Measurements from ENCODE around the gene TMEM94. TPM values are rescaled to one million over a fixed set of nuclear protein-coding genes. Genes with fewer than 3 reads are reported as not detected.

The TMEM94 gene
- total and polyA plus RNA-seq, 2 of the 13 experiments (the other 11 are each of a cell fraction or from before 2014, with no cell fraction given) = 32.6 to 134 TPM

DNA sequence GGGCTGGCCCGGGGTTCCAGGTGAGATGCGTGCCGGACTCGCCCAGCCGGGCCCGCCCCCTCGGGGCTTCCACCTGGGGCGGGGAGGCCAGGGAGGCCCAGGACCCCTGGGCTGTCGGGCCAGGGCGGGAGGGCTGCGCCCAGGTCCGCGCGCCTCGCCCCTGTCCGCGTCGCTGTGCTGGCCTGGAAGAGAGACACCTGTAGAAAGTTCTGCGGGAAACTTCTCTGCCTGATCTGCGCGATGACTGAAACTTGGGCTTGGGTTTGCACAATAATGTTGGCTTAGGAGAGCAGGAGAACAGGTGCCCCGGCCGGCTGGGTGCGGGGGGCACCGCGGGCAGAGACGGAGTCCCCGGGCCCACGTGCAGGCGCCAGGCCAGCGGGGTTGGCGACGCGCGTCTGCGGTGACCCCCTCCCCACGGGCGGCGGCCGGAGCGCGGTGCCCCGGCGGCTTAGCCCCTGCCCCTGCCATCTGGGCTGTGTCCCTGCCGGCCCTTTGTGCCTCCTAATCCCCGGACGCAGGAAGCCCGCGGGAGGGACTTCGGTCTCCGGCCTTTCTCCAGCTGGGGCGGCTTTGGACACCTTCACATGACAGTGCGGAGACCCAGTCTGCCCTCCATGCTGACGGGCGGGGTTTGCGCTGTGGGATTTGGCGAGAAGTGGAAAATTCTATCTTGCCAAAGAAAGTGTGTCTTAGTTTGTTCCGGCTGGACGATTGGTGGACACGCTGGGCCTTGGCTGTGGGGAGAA lies 69.5 kb downstream of the TMEM94 start (continued):
- TF ChIP-seq IRF2 (CRISPR knock-in tag; IDR thresholded peaks at IDR 0.05) (no peak), POGZ (CRISPR knock-in tag; IDR thresholded peaks at IDR 0.05) (no peak), HNRNPK (IDR thresholded peaks at IDR 0.05; ENCODE audit: low read depth, low read length, poor library complexity, severe bottlenecking) (no peak), HMGXB3 (CRISPR knock-in tag; IDR thresholded peaks at IDR 0.05; ENCODE audit: borderline replicate concordance) (no peak), PRDM15 (CRISPR knock-in tag; IDR thresholded peaks at IDR 0.05) (peak; percentile 31; the same call in 1 of the 2 replicates), MEIS1 (CRISPR knock-in tag; IDR thresholded peaks at IDR 0.05; ENCODE audit: borderline replicate concordance) (no peak), FOSL1 (CRISPR knock-in tag; IDR thresholded peaks at IDR 0.05; ENCODE audit: borderline replicate concordance) (no peak), ZNF782 (CRISPR knock-in tag; IDR thresholded peaks at IDR 0.05; ENCODE audit: borderline replicate concordance) (0 out of 2 replicates have a peak, but pooled peaks have one; percentile 28), ZNF331 (CRISPR knock-in tag; IDR thresholded peaks at IDR 0.05) (no peak), MAFK (conservative IDR thresholded peaks at IDR 0.05 in 1 of 2, IDR thresholded peaks at IDR 0.05 in 1 of 2; ENCODE audit: low read length in 2 of 2) (no peak), ZNF552 (CRISPR knock-in tag; IDR thresholded peaks at IDR 0.05; ENCODE audit: borderline replicate concordance) (no peak), ZFP1 (CRISPR knock-in tag; IDR thresholded peaks at IDR 0.05) (no peak), SMYD3 (CRISPR knock-in tag; IDR thresholded peaks at IDR 0.05) (no peak), SP4 (CRISPR knock-in tag; IDR thresholded peaks at IDR 0.05) (no peak; the same call in 1 of the 2 replicates)
- TF ChIP-seq, protein P1, sequence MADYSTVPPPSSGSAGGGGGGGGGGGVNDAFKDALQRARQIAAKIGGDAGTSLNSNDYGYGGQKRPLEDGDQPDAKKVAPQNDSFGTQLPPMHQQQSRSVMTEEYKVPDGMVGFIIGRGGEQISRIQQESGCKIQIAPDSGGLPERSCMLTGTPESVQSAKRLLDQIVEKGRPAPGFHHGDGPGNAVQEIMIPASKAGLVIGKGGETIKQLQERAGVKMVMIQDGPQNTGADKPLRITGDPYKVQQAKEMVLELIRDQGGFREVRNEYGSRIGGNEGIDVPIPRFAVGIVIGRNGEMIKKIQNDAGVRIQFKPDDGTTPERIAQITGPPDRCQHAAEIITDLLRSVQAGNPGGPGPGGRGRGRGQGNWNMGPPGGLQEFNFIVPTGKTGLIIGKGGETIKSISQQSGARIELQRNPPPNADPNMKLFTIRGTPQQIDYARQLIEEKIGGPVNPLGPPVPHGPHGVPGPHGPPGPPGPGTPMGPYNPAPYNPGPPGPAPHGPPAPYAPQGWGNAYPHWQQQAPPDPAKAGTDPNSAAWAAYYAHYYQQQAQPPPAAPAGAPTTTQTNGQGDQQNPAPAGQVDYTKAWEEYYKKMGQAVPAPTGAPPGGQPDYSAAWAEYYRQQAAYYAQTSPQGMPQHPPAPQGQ (CRISPR knock-in tag; IDR thresholded peaks at IDR 0.05; ENCODE audit: borderline replicate concordance) = no peak
- TF ChIP-seq, protein P2, sequence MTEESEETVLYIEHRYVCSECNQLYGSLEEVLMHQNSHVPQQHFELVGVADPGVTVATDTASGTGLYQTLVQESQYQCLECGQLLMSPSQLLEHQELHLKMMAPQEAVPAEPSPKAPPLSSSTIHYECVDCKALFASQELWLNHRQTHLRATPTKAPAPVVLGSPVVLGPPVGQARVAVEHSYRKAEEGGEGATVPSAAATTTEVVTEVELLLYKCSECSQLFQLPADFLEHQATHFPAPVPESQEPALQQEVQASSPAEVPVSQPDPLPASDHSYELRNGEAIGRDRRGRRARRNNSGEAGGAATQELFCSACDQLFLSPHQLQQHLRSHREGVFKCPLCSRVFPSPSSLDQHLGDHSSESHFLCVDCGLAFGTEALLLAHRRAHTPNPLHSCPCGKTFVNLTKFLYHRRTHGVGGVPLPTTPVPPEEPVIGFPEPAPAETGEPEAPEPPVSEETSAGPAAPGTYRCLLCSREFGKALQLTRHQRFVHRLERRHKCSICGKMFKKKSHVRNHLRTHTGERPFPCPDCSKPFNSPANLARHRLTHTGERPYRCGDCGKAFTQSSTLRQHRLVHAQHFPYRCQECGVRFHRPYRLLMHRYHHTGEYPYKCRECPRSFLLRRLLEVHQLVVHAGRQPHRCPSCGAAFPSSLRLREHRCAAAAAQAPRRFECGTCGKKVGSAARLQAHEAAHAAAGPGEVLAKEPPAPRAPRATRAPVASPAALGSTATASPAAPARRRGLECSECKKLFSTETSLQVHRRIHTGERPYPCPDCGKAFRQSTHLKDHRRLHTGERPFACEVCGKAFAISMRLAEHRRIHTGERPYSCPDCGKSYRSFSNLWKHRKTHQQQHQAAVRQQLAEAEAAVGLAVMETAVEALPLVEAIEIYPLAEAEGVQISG (CRISPR knock-in tag; IDR thresholded peaks at IDR 0.05) = no peak; the same call in 1 of the 2 replicates

Data from HepG2 (cell line).